HEK293 (cell line): ENCODE data around the gene CMPK1.

Source experiments
- CTCF ChIA-PET: fragments of 350-600 bp; formaldehyde crosslinking; extraction: SDS; loops from one replicate; lab custom pipeline; 2021; ENCODE audit warnings: antibody characterized with exemption; lab: Yijun Ruan, JAX
- POLR2A ChIA-PET: fragments of 300-600 bp; formaldehyde crosslinking; extraction: SDS; loops from one replicate; lab custom pipeline; 2020; ENCODE audit warnings: antibody characterized with exemption, inconsistent platforms; lab: Yijun Ruan, JAX
- H3K27ac ChIP-seq: fragments of 200-500 bp; sonication (Bioruptor generic); 2 replicates; pipeline ENCODE4 v1.5.1; 2014; ENCODE audit warnings: low read depth, low read length, control low read depth, inconsistent platforms; ENCODE audit errors: extremely low read depth
- H3K36me3 ChIP-seq, 2 experiments: fragments of 200-500 bp in 1 of 2; sonication (Bioruptor generic) in 1 of 2; 1 replicate in 1 of 2; 2 replicates in 1 of 2; pipeline ENCODE4 v1.5.1; 2014 to 2017; ENCODE audit warnings: inconsistent platforms in 2 of 2, low read length in 2 of 2; ENCODE audit not compliant: control insufficient read depth in 2 of 2, insufficient read depth in 1 of 2
- H3K4me1 ChIP-seq: fragments of 200-500 bp; sonication (Bioruptor generic); 2 replicates; pipeline ENCODE4 v1.5.1; 2014; ENCODE audit warnings: mild to moderate bottlenecking, low read length, inconsistent platforms; ENCODE audit not compliant: control insufficient read depth, insufficient read depth
- H3K4me3 ChIP-seq: 2 replicates; pipeline ENCODE4 v1.5.1; 2011; ENCODE audit warnings: low read depth, mild to moderate bottlenecking, control low read depth, low read length, moderate library complexity
- H3K9me3 ChIP-seq: fragments of 200-500 bp; sonication (Bioruptor generic); 2 replicates; pipeline ENCODE4 v1.5.1; 2014; ENCODE audit warnings: low read depth, low read length, inconsistent platforms; ENCODE audit not compliant: control insufficient read depth, insufficient read depth
- EGR2 ChIP-seq: fragments of 450-650 bp; formaldehyde crosslinking; IDR thresholded peaks from 2 replicates; pipeline ENCODE4 v1.5.1; 2016; ENCODE audit warnings: low read depth, missing biosample characterization, missing genetic modification characterization
- KLF10 ChIP-seq: fragments of 450-650 bp; IDR thresholded peaks from 2 replicates; pipeline ENCODE4 v1.5.1; 2018; ENCODE audit warnings: missing biosample characterization, mild to moderate bottlenecking, missing genetic modification characterization
- OSR2 ChIP-seq: fragments of 450-650 bp; formaldehyde crosslinking; IDR thresholded peaks from 2 replicates; pipeline ENCODE4 v1.5.1; 2016; ENCODE audit warnings: missing biosample characterization, missing genetic modification characterization
- OVOL3 ChIP-seq: fragments of 450-650 bp; formaldehyde crosslinking; IDR thresholded peaks from 2 replicates; pipeline ENCODE4 v1.5.1; 2016; ENCODE audit warnings: missing biosample characterization, missing genetic modification characterization
- SP2 ChIP-seq: fragments of 450-650 bp; formaldehyde crosslinking; IDR thresholded peaks from 2 replicates; pipeline ENCODE4 v1.5.1; 2016; ENCODE audit warnings: missing biosample characterization, missing genetic modification characterization
- SP7 ChIP-seq: fragments of 450-650 bp; formaldehyde crosslinking; IDR thresholded peaks from 2 replicates; pipeline ENCODE4 v1.5.1; 2016; ENCODE audit warnings: missing biosample characterization, missing genetic modification characterization
- TCF7L2 ChIP-seq: IDR thresholded peaks from 2 replicates; pipeline ENCODE4 v1.6.1; 2011; ENCODE audit warnings: low read depth, mild to moderate bottlenecking, inconsistent platforms, low read length, moderate library complexity, borderline replicate concordance
- ZBTB17 ChIP-seq: fragments of 450-650 bp; formaldehyde crosslinking; IDR thresholded peaks from 2 replicates; pipeline ENCODE4 v1.5.1; 2016; ENCODE audit warnings: missing biosample characterization, missing genetic modification characterization
- ZBTB48 ChIP-seq: fragments of 450-650 bp; formaldehyde crosslinking; IDR thresholded peaks from 2 replicates; pipeline ENCODE4 v1.5.1; 2016; ENCODE audit warnings: missing biosample characterization, missing genetic modification characterization
- ZIC2 ChIP-seq: fragments of 450-650 bp; formaldehyde crosslinking; IDR thresholded peaks from 2 replicates; pipeline ENCODE4 v1.5.1; 2016; ENCODE audit warnings: missing biosample characterization, missing genetic modification characterization
- ZNF146 ChIP-seq: fragments of 450-650 bp; formaldehyde crosslinking; IDR thresholded peaks from 2 replicates; pipeline ENCODE4 v1.5.1; 2016; ENCODE audit warnings: missing biosample characterization, missing genetic modification characterization
- ZNF19 ChIP-seq: fragments of 450-650 bp; formaldehyde crosslinking; IDR thresholded peaks from 2 replicates; pipeline ENCODE4; 2016; ENCODE audit warnings: missing biosample characterization, missing genetic modification characterization, low read depth
- ZNF211 ChIP-seq: fragments of 450-650 bp; formaldehyde crosslinking; IDR thresholded peaks from 2 replicates; pipeline ENCODE4 v1.5.1; 2016; ENCODE audit warnings: low read depth, missing biosample characterization, missing genetic modification characterization
- ZNF335 ChIP-seq: fragments of 450-650 bp; formaldehyde crosslinking; conservative IDR thresholded peaks from 2 replicates; pipeline ENCODE4 v1.5.1; 2016; ENCODE audit warnings: missing biosample characterization, missing genetic modification characterization
- ZNF510 ChIP-seq: fragments of 450-650 bp; formaldehyde crosslinking; IDR thresholded peaks from 2 replicates; pipeline ENCODE4 v1.5.1; 2018; ENCODE audit warnings: mild to moderate bottlenecking, missing genetic modification characterization, missing biosample characterization; ENCODE audit not compliant: insufficient replicate concordance
- ZNF558 ChIP-seq: fragments of 450-650 bp; formaldehyde crosslinking; IDR thresholded peaks from 2 replicates; pipeline ENCODE4 v1.5.1; 2016; ENCODE audit warnings: missing biosample characterization, missing genetic modification characterization
- ZNF596 ChIP-seq: fragments of 450-650 bp; IDR thresholded peaks from 2 replicates; pipeline ENCODE4 v1.5.0; 2018; ENCODE audit warnings: missing biosample characterization, mild to moderate bottlenecking, missing genetic modification characterization, moderate library complexity
- ZNF600 ChIP-seq: fragments of 450-650 bp; formaldehyde crosslinking; IDR thresholded peaks from 2 replicates; pipeline ENCODE4 v1.5.1; 2016; ENCODE audit warnings: missing biosample characterization, missing genetic modification characterization
- ZNF660 ChIP-seq: fragments of 450-650 bp; IDR thresholded peaks from 2 replicates; pipeline ENCODE4 v1.5.1; 2018; ENCODE audit warnings: missing biosample characterization, mild to moderate bottlenecking, missing genetic modification characterization
- ZNF701 ChIP-seq: fragments of 450-650 bp; formaldehyde crosslinking; IDR thresholded peaks from 2 replicates; pipeline ENCODE4 v1.5.1; 2016; ENCODE audit warnings: missing biosample characterization, missing genetic modification characterization
- TF ChIP-seq, protein P1 (sequence below): sonication (generic); formaldehyde crosslinking; IDR thresholded peaks from 2 replicates; pipeline ENCODE4 v1.8.1; 2022; ENCODE audit warnings: mild to moderate bottlenecking, moderate library complexity, missing genetic modification reagents
- TF ChIP-seq, protein P2 (sequence below): fragments of 450-650 bp; formaldehyde crosslinking; IDR thresholded peaks from 2 replicates; pipeline ENCODE4 v1.5.1; 2017; ENCODE audit warnings: missing biosample characterization, missing genetic modification characterization
- TF ChIP-seq, protein P3 (sequence below): fragments of 450-650 bp; formaldehyde crosslinking; IDR thresholded peaks from 2 replicates; pipeline ENCODE4 v1.5.1; 2016; ENCODE audit warnings: missing biosample characterization, missing genetic modification characterization
- TF ChIP-seq, protein P4 (sequence below): fragments of 450-650 bp; formaldehyde crosslinking; IDR thresholded peaks from 2 replicates; pipeline ENCODE4 v1.5.1; 2016; ENCODE audit warnings: missing biosample characterization, missing genetic modification characterization

Gene CMPK1

DNA sequence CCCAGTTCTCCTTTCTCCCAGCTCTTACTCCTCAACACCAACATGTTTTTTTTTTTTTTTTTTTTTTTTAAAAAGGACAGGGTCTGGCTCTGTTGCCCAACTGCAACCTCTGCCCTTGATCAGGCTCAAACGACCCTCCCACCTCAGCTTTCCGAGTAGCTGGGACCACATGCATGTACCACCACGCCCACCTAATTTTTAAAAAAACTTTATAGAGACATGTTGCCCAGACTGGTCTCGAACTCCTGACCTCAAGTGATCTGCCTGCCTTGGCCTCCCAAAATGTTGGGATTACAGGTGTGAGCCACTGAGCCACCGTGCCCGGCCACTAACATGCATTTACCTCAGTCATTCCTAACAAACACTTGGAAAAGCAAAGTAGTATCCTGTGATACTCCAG is 51.4 kb downstream of the CMPK1 start:
- ChIA-PET POLR2A (interaction anchor here (0.6 kb wide), 1 partner anchor 72 kb away, joined by 3 read pairs; no protein-coding TSS in a partner anchor), CTCF (no interaction called here)
- TF ChIP-seq ZNF19 (tag by site-specific recombination) (no peak), SP7 (no peak), ZNF510 (tag by site-specific recombination) (no peak), OSR2 (tag by site-specific recombination) (no peak), TCF7L2 (no peak), ZNF335 (tag by site-specific recombination) (no peak), ZBTB17 (tag by site-specific recombination) (no peak), ZNF596 (tag by site-specific recombination) (no peak), ZNF701 (tag by site-specific recombination) (no peak)
- TF ChIP-seq, protein P1, sequence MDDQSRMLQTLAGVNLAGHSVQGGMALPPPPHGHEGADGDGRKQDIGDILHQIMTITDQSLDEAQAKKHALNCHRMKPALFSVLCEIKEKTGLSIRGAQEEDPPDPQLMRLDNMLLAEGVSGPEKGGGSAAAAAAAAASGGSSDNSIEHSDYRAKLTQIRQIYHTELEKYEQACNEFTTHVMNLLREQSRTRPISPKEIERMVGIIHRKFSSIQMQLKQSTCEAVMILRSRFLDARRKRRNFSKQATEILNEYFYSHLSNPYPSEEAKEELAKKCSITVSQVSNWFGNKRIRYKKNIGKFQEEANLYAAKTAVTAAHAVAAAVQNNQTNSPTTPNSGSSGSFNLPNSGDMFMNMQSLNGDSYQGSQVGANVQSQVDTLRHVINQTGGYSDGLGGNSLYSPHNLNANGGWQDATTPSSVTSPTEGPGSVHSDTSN (CRISPR knock-in tag) = no peak
- H3K4me3 ChIP-seq = no peak overlapping the region
- no peaks in the 10 kb centered on the region for H3K4me1 ChIP-seq
- H3K9me3 ChIP-seq = no peaks in the 10 kb centered on the region
- H3K36me3 ChIP-seq = peaks cover 0 to 22% of the 10 kb centered on the region in 2 experiments; a peak in 2 of 3 replicates
- H3K27ac ChIP-seq = no peak overlapping the region

DNA sequence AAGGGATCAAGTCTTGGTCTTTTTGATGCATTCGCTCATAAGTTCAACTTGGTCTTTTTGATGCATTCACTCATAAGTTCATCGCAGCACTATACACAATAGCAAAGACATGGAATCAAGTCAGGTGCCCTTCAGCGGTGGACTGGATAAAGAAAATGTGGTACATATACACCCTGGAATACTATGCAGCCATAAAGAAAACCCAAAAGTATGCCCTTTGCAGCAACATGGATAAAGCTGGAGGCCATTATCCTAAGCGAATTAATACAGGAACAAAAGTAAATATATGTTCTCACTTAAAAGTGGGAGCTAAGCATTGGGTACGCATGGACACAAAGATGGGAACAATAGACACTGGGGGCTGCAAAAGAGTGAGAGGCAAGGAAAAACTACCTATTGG is 52.7 kb downstream of the CMPK1 start:
- ChIA-PET POLR2A (interaction anchor here (0.5 to 0.7 kb wide), 3 partner anchors 44 to 73 kb away, joined by 3 read pairs; partner anchors contain the start of gene STIL), CTCF (interaction anchor here (0.6 to 8.1 kb wide), 9 partner anchors 9 to 547 kb away, joined by 3 to 151 read pairs (median 3); partner anchors contain the start of gene FOXD2)
- no peak overlapping the region for H3K27ac ChIP-seq
- no peaks in the 10 kb centered on the region for H3K9me3 ChIP-seq
- TF ChIP-seq ZNF146 (tag by site-specific recombination) (peak; percentile 81), OVOL3 (no peak), ZNF660 (tag by site-specific recombination) (no peak), ZBTB48 (tag by site-specific recombination) (no peak), KLF10 (tag by site-specific recombination) (no peak), EGR2 (tag by site-specific recombination) (no peak), ZBTB17 (tag by site-specific recombination) (no peak), ZNF600 (no peak)
- TF ChIP-seq, protein P1 (CRISPR knock-in tag) = no peak
- peaks cover 0 to 15% of the 10 kb centered on the region in 2 experiments; a peak in 1 of 3 replicates for H3K36me3 ChIP-seq
- no peak overlapping the region for H3K4me3 ChIP-seq
- H3K4me1 ChIP-seq = no peaks in the 10 kb centered on the region

DNA sequence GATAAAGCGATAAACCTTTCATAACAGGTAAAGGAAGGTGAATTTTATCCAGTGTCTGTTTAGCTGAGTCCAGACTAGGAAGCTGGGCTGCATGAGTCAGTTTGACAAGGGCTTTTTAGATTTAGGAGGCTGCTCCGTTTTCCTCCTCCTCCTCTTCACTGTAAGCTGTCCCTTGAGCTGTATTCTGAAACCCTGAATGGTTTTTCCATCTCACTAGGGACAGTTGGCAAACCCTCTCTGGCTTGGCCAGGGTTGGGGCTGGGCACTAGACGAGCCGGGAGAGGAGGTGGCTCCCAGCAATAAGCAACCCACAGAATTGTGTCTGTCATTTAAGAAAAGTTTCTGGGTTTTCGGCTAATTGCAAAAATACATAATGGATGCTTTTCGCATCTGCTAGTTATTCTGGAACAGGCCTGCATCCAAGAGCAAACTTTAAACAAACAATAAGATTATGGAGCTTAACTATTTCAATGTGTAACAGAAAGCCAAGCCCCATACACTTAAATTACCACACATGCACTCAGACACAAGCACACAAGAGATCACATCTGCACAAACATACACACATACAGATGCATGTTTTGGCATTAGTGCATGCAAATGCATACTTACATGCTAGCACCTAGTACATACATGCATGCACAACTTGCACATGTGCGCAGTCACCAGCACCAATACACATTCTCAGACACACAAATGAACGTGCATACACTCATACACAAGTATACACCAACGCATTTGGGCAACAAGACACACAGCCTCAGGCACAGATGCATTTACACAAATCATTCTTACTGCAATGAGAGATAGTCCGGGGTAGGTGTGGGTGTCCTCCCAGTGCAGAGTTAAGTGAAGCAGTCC is 54.7 kb downstream of the CMPK1 start:
- ChIA-PET POLR2A (interaction anchor here (0.5 to 1.6 kb wide), 4 partner anchors 13 to 338 kb away, joined by 3 to 7 read pairs (median 4); partner anchors contain the start of gene FOXD2), CTCF (interaction anchor here (0.6 to 8.1 kb wide), 25 partner anchors 11 to 432 kb away, joined by 3 to 151 read pairs (median 6); partner anchors contain the start of gene FOXD2)
- Histone ChIP-seq H3K9me3 (no peaks in the 10 kb centered on the region), H3K36me3 (peaks cover 0 to 4% of the 10 kb centered on the region in 2 experiments; a peak in 1 of 3 replicates), H3K4me3 (no peak overlapping the region), H3K4me1 (no peaks in the 10 kb centered on the region), H3K27ac (no peak overlapping the region)
- TF ChIP-seq ZNF211 (tag by site-specific recombination) (no peak), ZNF558 (no peak), ZIC2 (tag by site-specific recombination) (no peak), SP2 (no peak)
- TF ChIP-seq, protein P2, sequence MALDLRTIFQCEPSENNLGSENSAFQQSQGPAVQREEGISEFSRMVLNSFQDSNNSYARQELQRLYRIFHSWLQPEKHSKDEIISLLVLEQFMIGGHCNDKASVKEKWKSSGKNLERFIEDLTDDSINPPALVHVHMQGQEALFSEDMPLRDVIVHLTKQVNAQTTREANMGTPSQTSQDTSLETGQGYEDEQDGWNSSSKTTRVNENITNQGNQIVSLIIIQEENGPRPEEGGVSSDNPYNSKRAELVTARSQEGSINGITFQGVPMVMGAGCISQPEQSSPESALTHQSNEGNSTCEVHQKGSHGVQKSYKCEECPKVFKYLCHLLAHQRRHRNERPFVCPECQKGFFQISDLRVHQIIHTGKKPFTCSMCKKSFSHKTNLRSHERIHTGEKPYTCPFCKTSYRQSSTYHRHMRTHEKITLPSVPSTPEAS (tag by site-specific recombination) = no peak
- TF ChIP-seq, protein P3, sequence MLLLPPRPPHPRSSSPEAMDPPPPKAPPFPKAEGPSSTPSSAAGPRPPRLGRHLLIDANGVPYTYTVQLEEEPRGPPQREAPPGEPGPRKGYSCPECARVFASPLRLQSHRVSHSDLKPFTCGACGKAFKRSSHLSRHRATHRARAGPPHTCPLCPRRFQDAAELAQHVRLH (tag by site-specific recombination) = no peak
- TF ChIP-seq, protein P4, sequence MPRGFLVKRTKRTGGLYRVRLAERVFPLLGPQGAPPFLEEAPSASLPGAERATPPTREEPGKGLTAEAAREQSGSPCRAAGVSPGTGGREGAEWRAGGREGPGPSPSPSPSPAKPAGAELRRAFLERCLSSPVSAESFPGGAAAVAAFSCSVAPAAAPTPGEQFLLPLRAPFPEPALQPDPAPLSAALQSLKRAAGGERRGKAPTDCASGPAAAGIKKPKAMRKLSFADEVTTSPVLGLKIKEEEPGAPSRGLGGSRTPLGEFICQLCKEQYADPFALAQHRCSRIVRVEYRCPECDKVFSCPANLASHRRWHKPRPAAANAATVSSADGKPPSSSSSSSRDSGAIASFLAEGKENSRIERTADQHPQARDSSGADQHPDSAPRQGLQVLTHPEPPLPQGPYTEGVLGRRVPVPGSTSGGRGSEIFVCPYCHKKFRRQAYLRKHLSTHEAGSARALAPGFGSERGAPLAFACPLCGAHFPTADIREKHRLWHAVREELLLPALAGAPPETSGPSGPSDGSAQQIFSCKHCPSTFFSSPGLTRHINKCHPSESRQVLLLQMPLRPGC (tag by site-specific recombination) = no peak
